HepG2 (cell line): ENCODE results near the gene NCOA4. TPM values are rescaled to one million over a fixed set of nuclear protein-coding genes. Genes with fewer than 3 reads are reported as not detected.

Source experiments
- ATF6 ChIP-seq: sonication (generic); formaldehyde crosslinking; conservative IDR thresholded peaks from 2 replicates; pipeline ENCODE4 v1.4.0; 2020; ENCODE audit warnings: missing genetic modification reagents
- CREB1 ChIP-seq, 2 experiments: fragments of 450-650 bp in 1 of 2; IDR thresholded peaks; 2 replicates each; pipeline ENCODE4 v1.6.1; 2016 to 2017; ENCODE audit warnings: control low read depth in 1 of 2, mild to moderate bottlenecking in 1 of 2, missing compliant biosample characterization in 1 of 2, missing genetic modification characterization in 1 of 2
- DNMT1 ChIP-seq: sonication (generic); formaldehyde crosslinking; IDR thresholded peaks from 2 replicates; pipeline ENCODE4 v1.5.1; 2020; ENCODE audit warnings: mild to moderate bottlenecking, missing genetic modification reagents
- DRAP1 ChIP-seq: IDR thresholded peaks from 2 replicates; pipeline ENCODE4 v1.6.1; 2016; ENCODE audit warnings: missing genetic modification reagents, missing compliant biosample characterization
- FOXK2 ChIP-seq: fragments of 450-650 bp; IDR thresholded peaks from 2 replicates; pipeline ENCODE4 v1.6.1; 2016
- KAT8 ChIP-seq: IDR thresholded peaks from 2 replicates; pipeline ENCODE4 v1.6.1; 2016; ENCODE audit warnings: missing genetic modification reagents, missing compliant biosample characterization
- MAX ChIP-seq: IDR thresholded peaks from 2 replicates; pipeline ENCODE4 v1.6.1; 2012; ENCODE audit warnings: inconsistent platforms
- MAZ ChIP-seq, 2 experiments: sonication (generic) in 1 of 2; formaldehyde crosslinking in 1 of 2; IDR thresholded peaks; 2 replicates each; pipeline versions ENCODE4 v1.5.0 to v1.6.1; 2012 to 2020; ENCODE audit warnings: low read depth in 2 of 2, mild to moderate bottlenecking in 2 of 2, borderline replicate concordance in 1 of 2, improper control_type of control experiment in 1 of 2, low read length in 1 of 2, missing genetic modification reagents in 1 of 2, moderate library complexity in 1 of 2
- NFAT5 ChIP-seq: sonication (generic); formaldehyde crosslinking; IDR thresholded peaks from 2 replicates; pipeline ENCODE4 v1.4.0; 2020; ENCODE audit warnings: missing genetic modification reagents
- NFYC ChIP-seq: IDR thresholded peaks from 2 replicates; pipeline ENCODE4 v1.6.1; 2016; ENCODE audit warnings: missing genetic modification reagents, missing compliant biosample characterization
- POLR2AphosphoS5 ChIP-seq: IDR thresholded peaks from 2 replicates; pipeline ENCODE4 v1.6.1; 2012; ENCODE audit warnings: low read depth, low read length
- PRDM15 ChIP-seq: sonication (generic); formaldehyde crosslinking; IDR thresholded peaks from 2 replicates; pipeline ENCODE4 v1.4.0; 2020; ENCODE audit warnings: missing genetic modification reagents
- SNAPC5 ChIP-seq: sonication (generic); formaldehyde crosslinking; IDR thresholded peaks from 2 replicates; pipeline ENCODE4 v1.8.1; 2023; ENCODE audit warnings: mild to moderate bottlenecking, missing genetic modification reagents, borderline replicate concordance
- TBL1XR1 ChIP-seq: fragments of 150-350 bp; IDR thresholded peaks from 2 replicates; pipeline ENCODE4 v1.6.1; 2014; ENCODE audit warnings: borderline replicate concordance, low read length; ENCODE audit not compliant: partially characterized antibody
- ZC3H4 ChIP-seq: sonication (generic); formaldehyde crosslinking; IDR thresholded peaks from 2 replicates; pipeline ENCODE4 v1.4.0; 2020; ENCODE audit warnings: missing genetic modification reagents, borderline replicate concordance
- ZNF616 ChIP-seq: sonication (generic); formaldehyde crosslinking; IDR thresholded peaks from 2 replicates; pipeline ENCODE4 v1.5.0; 2020; ENCODE audit warnings: low read depth, mild to moderate bottlenecking, missing genetic modification reagents
- polyA plus RNA-seq, 8 experiments: library from polyadenylated mRNA; depleted of rRNA in 3 of 8; stranded (reverse) in 7 of 8; unstranded in 1 of 8; fragments of >200 nt; fragmentation: Illumina TruSeq in 4 of 8; extraction: Trizol in 4 of 8; gene quantifications; 2 replicates each; pipeline versions ENCODE4 v1.2.1 to v1.2.3, GENCODE V29; 2011 to 2016; ENCODE audit warnings: low read depth in 4 of 8, missing spikeins in 1 of 8, mixed read lengths in 1 of 8; ENCODE audit not compliant: insufficient read depth in 1 of 8
- total RNA-seq, 5 experiments: library from RNA; depleted of rRNA; stranded (reverse); fragments of >200 nt; fragmentation: Illumina TruSeq; extraction: Trizol; gene quantifications; 2 replicates each; pipeline ENCODE4 v1.2.3, GENCODE V29; 2016; ENCODE audit warnings: low read depth in 1 of 5

Gene NCOA4
- total and polyA plus RNA-seq, 2 of the 13 experiments (the other 11 are each of a cell fraction or from before 2014, with no cell fraction given): 306 to 400 TPM

GRCh38 chr10:46022978-46023702 lies 7.3 kb downstream of the NCOA4 start (continued):
- TF ChIP-seq SNAPC5 (CRISPR knock-in tag) (no peak), DNMT1 (no peak; the same call in 1 of the 2 replicates), ATF6 (CRISPR knock-in tag) (0 out of 2 replicates have a peak, but pooled peaks have one; percentile 85), TBL1XR1 (peak; percentile 50), MAZ (IDR thresholded peaks at IDR 0.05; ENCODE audit: borderline replicate concordance, low read depth, low read length) (peak; percentile 100), MAZ (CRISPR knock-in tag; IDR thresholded peaks at IDR 0.05; ENCODE audit: low read depth) (peak; percentile 97), KAT8 (CRISPR knock-in tag) (peak; percentile 70), POLR2AphosphoS5 (peak; percentile 93), NFAT5 (peak; percentile 71; the same call in 1 of the 2 replicates), ZNF616 (CRISPR knock-in tag) (peak; percentile 46; the same call in 1 of the 2 replicates), CREB1 (IDR thresholded peaks at IDR 0.05) (peak; percentile 68), CREB1 (CRISPR knock-in tag; IDR thresholded peaks at IDR 0.05) (peak; percentile 24; the same call in 1 of the 2 replicates), MAX (peak; percentile 79), PRDM15 (no peak; the same call in 1 of the 2 replicates), DRAP1 (peak; percentile 94), FOXK2 (peak; percentile 53; the same call in 1 of the 2 replicates), ZC3H4 (peak; percentile 72; the same call in 1 of the 2 replicates), NFYC (CRISPR knock-in tag) (peak; percentile 67)
